Liver (tissue), 9 donors: ENCODE results near the gene CTBP1. TPM values are rescaled to one million over a fixed set of nuclear protein-coding genes. Genes with fewer than 3 reads are reported as not detected.

Experiments used
- DNase-seq: peaks from one replicate; pipeline ENCODE4 v3.0.0-alpha.2; 2017; ENCODE audit warnings: low spot score
- H3K27ac ChIP-seq, 2 donors: one replicate each; pipeline ENCODE4 v1.7.0; 2013; ENCODE audit warnings: inconsistent platforms in 2 of 2, low read length in 2 of 2, control low read depth in 1 of 2, low read depth in 1 of 2, mild to moderate bottlenecking in 1 of 2
- H3K27me3 ChIP-seq, 4 donors: one replicate each; pipeline versions ENCODE4 v1.6.1 to v1.7.0; 2013; ENCODE audit warnings: low read length in 3 of 4, inconsistent platforms in 1 of 4, mild to moderate bottlenecking in 1 of 4, moderate library complexity in 1 of 4; ENCODE audit not compliant: control insufficient read depth in 4 of 4, insufficient read depth in 4 of 4
- H3K36me3 ChIP-seq, 4 donors: one replicate each; pipeline versions ENCODE4 v1.6.1 to v1.7.0; 2013; ENCODE audit warnings: low read length in 3 of 4, mild to moderate bottlenecking in 3 of 4, low read depth in 1 of 4, moderate library complexity in 1 of 4; ENCODE audit not compliant: control insufficient read depth in 4 of 4, insufficient read depth in 3 of 4
- H3K4me1 ChIP-seq, 4 donors: one replicate each; pipeline versions ENCODE4 v1.6.1 to v1.7.0; 2013; ENCODE audit warnings: low read length in 3 of 4, mild to moderate bottlenecking in 3 of 4, moderate library complexity in 1 of 4; ENCODE audit not compliant: control insufficient read depth in 4 of 4, insufficient read depth in 4 of 4
- H3K4me3 ChIP-seq, 3 donors: one replicate each; pipeline versions ENCODE4 v1.6.1 to v1.7.0; 2013; ENCODE audit warnings: low read length in 3 of 3, control low read depth in 1 of 3, low read depth in 1 of 3, mild to moderate bottlenecking in 1 of 3
- H3K9ac ChIP-seq, 2 donors: one replicate each; pipeline ENCODE4 v1.7.0; 2013; ENCODE audit warnings: low read length in 2 of 2, mild to moderate bottlenecking in 2 of 2, moderate library complexity in 2 of 2, control low read depth in 1 of 2, low read depth in 1 of 2
- H3K9me3 ChIP-seq, 4 donors: one replicate each; pipeline versions ENCODE4 v1.6.1 to v1.7.0; 2013; ENCODE audit warnings: low read length in 3 of 4; ENCODE audit not compliant: control insufficient read depth in 4 of 4
- EGR1 ChIP-seq, 2 donors: IDR thresholded peaks; 2 replicates each; pipeline ENCODE4 v1.6.1; 2016 to 2018; ENCODE audit warnings: antibody characterized with exemption in 2 of 2, low read depth in 2 of 2
- FOXA1 ChIP-seq: IDR thresholded peaks from 2 replicates; pipeline ENCODE4 v1.6.1; 2016; ENCODE audit warnings: antibody characterized with exemption
- FOXA2 ChIP-seq: IDR thresholded peaks from 2 replicates; pipeline ENCODE4 v1.6.1; 2016; ENCODE audit warnings: antibody characterized with exemption
- GABPA ChIP-seq, 2 donors: IDR thresholded peaks in 1 of 2; conservative IDR thresholded peaks in 1 of 2; 2 replicates each; pipeline ENCODE4 v1.6.1; 2016; ENCODE audit warnings: antibody characterized with exemption in 2 of 2, mild to moderate bottlenecking in 1 of 2, moderate library complexity in 1 of 2
- HNF4A ChIP-seq, 2 donors: conservative IDR thresholded peaks; 2 replicates each; pipeline ENCODE4 v1.6.1; 2016; ENCODE audit warnings: antibody characterized with exemption in 2 of 2, mild to moderate bottlenecking in 2 of 2
- HNF4G ChIP-seq: IDR thresholded peaks from 2 replicates; pipeline ENCODE4 v1.6.1; 2016; ENCODE audit warnings: antibody characterized with exemption
- JUND ChIP-seq, 2 donors: IDR thresholded peaks; 2 replicates each; pipeline ENCODE4 v1.6.1; 2016; ENCODE audit warnings: antibody characterized with exemption in 2 of 2
- NR2F2 ChIP-seq: IDR thresholded peaks from 2 replicates; pipeline ENCODE4 v1.6.1; 2016; ENCODE audit warnings: antibody characterized with exemption
- TAF1 ChIP-seq: conservative IDR thresholded peaks from 2 replicates; pipeline ENCODE4 v1.6.1; 2016; ENCODE audit warnings: antibody characterized with exemption, mild to moderate bottlenecking
- YY1 ChIP-seq: IDR thresholded peaks from 2 replicates; pipeline ENCODE4 v1.6.1; 2016; ENCODE audit warnings: antibody characterized with exemption, mild to moderate bottlenecking
- WGBS: extraction: QIAGEN DNeasy Blood & Tissue Kit; methylation state at CpG from one replicate; pipeline ENCODE4 v1.1.7; 2013; 5-methylcytosine and 5-hydroxymethylcytosine counted together
- polyA plus RNA-seq, 2 donors: library from polyadenylated mRNA; stranded (reverse) in 1 of 2; unstranded in 1 of 2; fragments of 200-250 nt in 1 of 2; fragments of >200 nt in 1 of 2; fragmentation: Nextera tagmentation in 1 of 2; extraction: Ambion mirVana in 1 of 2; gene quantifications; one replicate each; pipeline versions ENCODE4 v1.2.1 to v1.2.3, GENCODE V29; 2013 to 2015
- total RNA-seq, 2 donors: library from RNA; depleted of rRNA; stranded (reverse); fragments of >200 nt; gene quantifications; one replicate each; pipeline ENCODE4 v1.2.3, GENCODE V29; 2014
- TF ChIP-seq, protein P1 (sequence below): IDR thresholded peaks from 2 replicates; pipeline ENCODE4 v1.6.1; 2016; ENCODE audit warnings: antibody characterized with exemption
- TF ChIP-seq, protein P2 (sequence below): IDR thresholded peaks from 2 replicates; pipeline ENCODE4 v1.6.1; 2016; ENCODE audit warnings: antibody characterized with exemption, mild to moderate bottlenecking
- TF ChIP-seq, protein P3 (sequence below): IDR thresholded peaks from 2 replicates; pipeline ENCODE4 v1.6.1; 2016; ENCODE audit warnings: antibody characterized with exemption
- TF ChIP-seq, protein P4 (sequence below): fragments of 150-350 bp; IDR thresholded peaks from 2 replicates; pipeline ENCODE4 v1.5.1; 2017; ENCODE audit warnings: improper control_type of control experiment, low read depth, low read length; ENCODE audit not compliant: missing input control
- donor health status: healthy.
- donor health status: healthy.
- donor health status: healthy.
- donor health status: healthy.
- donor health status: healthy.

Gene CTBP1
- total and polyA plus RNA-seq, 4 donors = 27.5 to 156 (median 79.5) TPM

DNA sequence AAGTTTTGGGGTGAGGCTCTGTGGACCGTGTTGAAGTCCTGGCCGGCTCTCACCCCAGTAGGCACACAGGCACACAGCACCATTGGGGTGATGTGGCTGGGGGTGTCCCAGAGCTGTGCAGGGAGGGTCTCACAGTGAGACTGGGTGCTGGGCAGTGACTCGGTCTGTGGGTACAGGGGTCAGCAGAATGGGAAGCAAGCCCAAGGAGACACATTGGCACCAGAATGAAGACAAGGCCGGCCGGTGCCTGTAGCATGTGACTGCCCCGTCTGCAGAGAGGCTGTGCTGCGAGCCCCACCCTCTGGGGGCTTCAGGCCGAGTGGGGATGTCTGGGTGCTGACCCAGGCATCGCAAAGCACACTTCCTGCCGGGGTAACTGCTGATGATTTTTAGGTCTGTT is 46.0 kb upstream of the CTBP1 start (continued):
- no peak for TF ChIP-seq FOXA2
- TF ChIP-seq YY1 = no peak

DNA sequence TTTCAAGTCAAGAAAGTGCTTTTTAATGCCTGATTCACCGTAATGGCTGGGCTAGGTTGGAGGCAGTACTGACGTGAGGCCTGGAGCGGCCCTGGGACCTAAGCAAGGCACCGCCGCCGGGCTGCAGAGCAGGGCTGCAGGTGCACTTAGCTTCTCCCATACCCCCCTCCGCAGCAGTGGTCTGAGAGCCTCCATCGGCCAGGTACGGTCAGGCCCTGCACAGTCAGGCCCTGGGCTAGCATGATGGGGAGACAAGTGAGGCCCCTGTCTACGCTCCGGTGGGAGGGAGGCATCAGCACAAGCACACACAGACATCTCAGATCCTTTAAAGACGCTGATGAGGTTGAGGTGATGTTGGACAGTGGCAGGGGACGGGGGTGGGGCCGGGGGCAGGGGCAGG is 45.5 kb upstream of the CTBP1 start:
- H3K36me3 ChIP-seq = peaks cover 3 to 14% (median 7%) of the 10 kb centered on the region in 4 donors
- no peak overlapping the region for H3K9ac ChIP-seq
- no peak for TF ChIP-seq HNF4G
- no peak for TF ChIP-seq GABPA (IDR thresholded peaks at IDR 0.05 in 1 of 2, conservative IDR thresholded peaks at IDR 0.05 in 1 of 2)
- TF ChIP-seq NR2F2 = no peak
- no peak for TF ChIP-seq TAF1
- TF ChIP-seq, protein P1, sequence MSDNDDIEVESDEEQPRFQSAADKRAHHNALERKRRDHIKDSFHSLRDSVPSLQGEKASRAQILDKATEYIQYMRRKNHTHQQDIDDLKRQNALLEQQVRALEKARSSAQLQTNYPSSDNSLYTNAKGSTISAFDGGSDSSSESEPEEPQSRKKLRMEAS = no peak
- no peak for TF ChIP-seq FOXA1
- no peak for TF ChIP-seq HNF4A (conservative IDR thresholded peaks at IDR 0.05)
- TF ChIP-seq YY1 = no peak
- TF ChIP-seq, protein P2, sequence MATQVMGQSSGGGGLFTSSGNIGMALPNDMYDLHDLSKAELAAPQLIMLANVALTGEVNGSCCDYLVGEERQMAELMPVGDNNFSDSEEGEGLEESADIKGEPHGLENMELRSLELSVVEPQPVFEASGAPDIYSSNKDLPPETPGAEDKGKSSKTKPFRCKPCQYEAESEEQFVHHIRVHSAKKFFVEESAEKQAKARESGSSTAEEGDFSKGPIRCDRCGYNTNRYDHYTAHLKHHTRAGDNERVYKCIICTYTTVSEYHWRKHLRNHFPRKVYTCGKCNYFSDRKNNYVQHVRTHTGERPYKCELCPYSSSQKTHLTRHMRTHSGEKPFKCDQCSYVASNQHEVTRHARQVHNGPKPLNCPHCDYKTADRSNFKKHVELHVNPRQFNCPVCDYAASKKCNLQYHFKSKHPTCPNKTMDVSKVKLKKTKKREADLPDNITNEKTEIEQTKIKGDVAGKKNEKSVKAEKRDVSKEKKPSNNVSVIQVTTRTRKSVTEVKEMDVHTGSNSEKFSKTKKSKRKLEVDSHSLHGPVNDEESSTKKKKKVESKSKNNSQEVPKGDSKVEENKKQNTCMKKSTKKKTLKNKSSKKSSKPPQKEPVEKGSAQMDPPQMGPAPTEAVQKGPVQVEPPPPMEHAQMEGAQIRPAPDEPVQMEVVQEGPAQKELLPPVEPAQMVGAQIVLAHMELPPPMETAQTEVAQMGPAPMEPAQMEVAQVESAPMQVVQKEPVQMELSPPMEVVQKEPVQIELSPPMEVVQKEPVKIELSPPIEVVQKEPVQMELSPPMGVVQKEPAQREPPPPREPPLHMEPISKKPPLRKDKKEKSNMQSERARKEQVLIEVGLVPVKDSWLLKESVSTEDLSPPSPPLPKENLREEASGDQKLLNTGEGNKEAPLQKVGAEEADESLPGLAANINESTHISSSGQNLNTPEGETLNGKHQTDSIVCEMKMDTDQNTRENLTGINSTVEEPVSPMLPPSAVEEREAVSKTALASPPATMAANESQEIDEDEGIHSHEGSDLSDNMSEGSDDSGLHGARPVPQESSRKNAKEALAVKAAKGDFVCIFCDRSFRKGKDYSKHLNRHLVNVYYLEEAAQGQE = no peak
- TF ChIP-seq, protein P3, sequence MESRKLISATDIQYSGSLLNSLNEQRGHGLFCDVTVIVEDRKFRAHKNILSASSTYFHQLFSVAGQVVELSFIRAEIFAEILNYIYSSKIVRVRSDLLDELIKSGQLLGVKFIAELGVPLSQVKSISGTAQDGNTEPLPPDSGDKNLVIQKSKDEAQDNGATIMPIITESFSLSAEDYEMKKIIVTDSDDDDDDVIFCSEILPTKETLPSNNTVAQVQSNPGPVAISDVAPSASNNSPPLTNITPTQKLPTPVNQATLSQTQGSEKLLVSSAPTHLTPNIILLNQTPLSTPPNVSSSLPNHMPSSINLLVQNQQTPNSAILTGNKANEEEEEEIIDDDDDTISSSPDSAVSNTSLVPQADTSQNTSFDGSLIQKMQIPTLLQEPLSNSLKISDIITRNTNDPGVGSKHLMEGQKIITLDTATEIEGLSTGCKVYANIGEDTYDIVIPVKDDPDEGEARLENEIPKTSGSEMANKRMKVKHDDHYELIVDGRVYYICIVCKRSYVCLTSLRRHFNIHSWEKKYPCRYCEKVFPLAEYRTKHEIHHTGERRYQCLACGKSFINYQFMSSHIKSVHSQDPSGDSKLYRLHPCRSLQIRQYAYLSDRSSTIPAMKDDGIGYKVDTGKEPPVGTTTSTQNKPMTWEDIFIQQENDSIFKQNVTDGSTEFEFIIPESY = no peak
- TF ChIP-seq EGR1 (IDR thresholded peaks at IDR 0.05; ENCODE audit: low read depth in 2 of 2) = no peak
- TF ChIP-seq, protein P4, sequence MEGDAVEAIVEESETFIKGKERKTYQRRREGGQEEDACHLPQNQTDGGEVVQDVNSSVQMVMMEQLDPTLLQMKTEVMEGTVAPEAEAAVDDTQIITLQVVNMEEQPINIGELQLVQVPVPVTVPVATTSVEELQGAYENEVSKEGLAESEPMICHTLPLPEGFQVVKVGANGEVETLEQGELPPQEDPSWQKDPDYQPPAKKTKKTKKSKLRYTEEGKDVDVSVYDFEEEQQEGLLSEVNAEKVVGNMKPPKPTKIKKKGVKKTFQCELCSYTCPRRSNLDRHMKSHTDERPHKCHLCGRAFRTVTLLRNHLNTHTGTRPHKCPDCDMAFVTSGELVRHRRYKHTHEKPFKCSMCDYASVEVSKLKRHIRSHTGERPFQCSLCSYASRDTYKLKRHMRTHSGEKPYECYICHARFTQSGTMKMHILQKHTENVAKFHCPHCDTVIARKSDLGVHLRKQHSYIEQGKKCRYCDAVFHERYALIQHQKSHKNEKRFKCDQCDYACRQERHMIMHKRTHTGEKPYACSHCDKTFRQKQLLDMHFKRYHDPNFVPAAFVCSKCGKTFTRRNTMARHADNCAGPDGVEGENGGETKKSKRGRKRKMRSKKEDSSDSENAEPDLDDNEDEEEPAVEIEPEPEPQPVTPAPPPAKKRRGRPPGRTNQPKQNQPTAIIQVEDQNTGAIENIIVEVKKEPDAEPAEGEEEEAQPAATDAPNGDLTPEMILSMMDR = no peak
- H3K27me3 ChIP-seq = no peaks in the 10 kb centered on the region
- no peak overlapping the region for H3K27ac ChIP-seq
- WGBS = 92% methylated on average over 14 of the region's 14 CpGs
- no peak for DNase-seq
- H3K9me3 ChIP-seq = no peaks in the 10 kb centered on the region
- no peak overlapping the region for H3K4me3 ChIP-seq
- H3K4me1 ChIP-seq = peaks cover 15 to 34% (median 21%) of the 10 kb centered on the region in 4 donors

DNA sequence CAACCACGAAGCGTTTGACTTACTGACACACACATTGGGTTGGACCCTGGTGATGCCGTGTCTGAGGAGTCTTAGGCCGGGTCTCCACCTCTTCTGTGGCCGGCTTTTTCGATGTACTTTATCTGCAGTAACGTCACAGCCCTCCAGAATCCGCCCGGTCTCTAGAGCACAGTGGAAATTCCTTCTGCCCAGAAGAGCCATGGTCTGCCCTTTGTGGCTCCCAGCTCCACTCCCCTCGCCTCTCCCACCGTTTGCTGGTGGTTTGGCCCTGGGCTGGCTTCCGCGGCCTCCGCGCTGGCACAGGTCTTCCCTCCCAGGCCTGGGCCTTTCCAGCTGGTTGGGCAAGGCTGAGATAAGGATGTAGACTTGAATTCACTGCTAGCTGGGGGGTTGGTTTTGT is 45.1 kb upstream of the CTBP1 start:
- Histone ChIP-seq H3K36me3 (peaks cover 3 to 12% (median 7%) of the 10 kb centered on the region in 4 donors), H3K9me3 (no peaks in the 10 kb centered on the region), H3K4me3 (no peak overlapping the region), H3K4me1 (peaks cover 15 to 39% (median 25%) of the 10 kb centered on the region in 4 donors), H3K27me3 (no peaks in the 10 kb centered on the region), H3K9ac (no peak overlapping the region), H3K27ac (no peak overlapping the region)
- 84% methylated on average over 15 of the region's 15 CpGs for WGBS
- no peak for TF ChIP-seq JUND (IDR thresholded peaks at IDR 0.05)
- TF ChIP-seq, protein P3 = no peak
- DNase-seq = no peak
